Measurements from ENCODE around the gene PRPH2. TPM values are rescaled to one million over a fixed set of nuclear protein-coding genes. Genes with fewer than 3 reads are reported as not detected.

PRPH2 gene
- total and polyA plus RNA-seq, 2 of the 13 experiments (the other 11 are each of a cell fraction or from before 2014, with no cell fraction given): 0.03 to 0.04 TPM

GRCh38 chr6:42698217-42698616 is 24.2 kb downstream of the PRPH2 start:
- H2AFZ ChIP-seq (ENCODE audit: low read length): no peak overlapping the region
- FAIRE-seq (no peak), DNase-seq (ENCODE audit: low spot score) (no peak), ATAC-seq (no peak; the same call in none of the 3 replicates)
- no peaks in the 10 kb centered on the region for H3K9me3 ChIP-seq (ENCODE audit: low read length)
- H3K27me3 ChIP-seq (ENCODE audit: control insufficient read depth in 1 of 2, insufficient read depth in 2 of 2, low read length in 2 of 2): no peaks in the 10 kb centered on the region
- H3K79me2 ChIP-seq (ENCODE audit: insufficient read depth, low read length): no peaks in the 10 kb centered on the region
- no peak overlapping the region for H3K27ac ChIP-seq (ENCODE audit: extremely low read length, insufficient read depth, low read length)
- ChIA-PET POLR2A (no interaction called here), CTCF (ENCODE audit: low intra/inter-chr PET ratio, low total read pairs) (no interaction called here)
- no peak overlapping the region for H3K9ac ChIP-seq (ENCODE audit: insufficient read depth, low read depth, low read length)
- H3K36me3 ChIP-seq (replicated peaks in 1 of 2; ENCODE audit: control insufficient read depth in 1 of 2, insufficient read depth in 2 of 2, low read length in 2 of 2): no peaks in the 10 kb centered on the region; a peak in 1 of 5 replicates
- 68% methylated on average over 13 of the region's 13 CpGs for WGBS (ENCODE audit: low lambda C conversion rate)
- no TSS peak for BruUV-seq (replicated peaks)
- TF ChIP-seq ZNF660 (CRISPR knock-in tag; IDR thresholded peaks at IDR 0.05; ENCODE audit: borderline replicate concordance, low read depth) (no peak), AGO2 (optimal IDR thresholded peaks at IDR 0.05; ENCODE audit: low read depth, low read length) (peak; percentile 42), POLR2G (IDR thresholded peaks at IDR 0.05; ENCODE audit: low read depth, low read length) (peak; percentile 26; the same call in 1 of the 2 replicates), RAD21 (CRISPR knock-in tag; IDR thresholded peaks at IDR 0.05) (no peak), AGO1 (IDR thresholded peaks at IDR 0.05; ENCODE audit: low read depth, low read length, poor library complexity, severe bottlenecking) (peak; percentile 33)
- no peak overlapping the region for H3K4me3 ChIP-seq (replicated peaks in 1 of 3; ENCODE audit: insufficient read depth in 1 of 3, low read depth in 2 of 3, low read length in 3 of 3)
- in situ Hi-C loops (cut with HindIII; ENCODE audit: extremely low pct_ligation_motif_present, low pct_unique_long_range_greater_than_20kb): no loop called here
- H3K4me2 ChIP-seq (ENCODE audit: low read depth, low read length): no peak overlapping the region
- no peaks in the 10 kb centered on the region for H4K20me1 ChIP-seq (ENCODE audit: insufficient read depth, low read length)
- intact Hi-C loops (cut with micrococcal nuclease; ENCODE audit: unreplicated experiment): no loop called here
- no peaks in the 10 kb centered on the region for H3K4me1 ChIP-seq (ENCODE audit: insufficient read depth, low read length)

GRCh38 chr6:42697268-42697655 is 25.1 kb downstream of the PRPH2 start:
- BruUV-seq (replicated peaks): no TSS peak
- CTCF ChIA-PET (ENCODE audit: low intra/inter-chr PET ratio, low total read pairs): no interaction called here
- intact Hi-C loops (cut with micrococcal nuclease; ENCODE audit: unreplicated experiment): no loop called here
- H3K27ac ChIP-seq (ENCODE audit: extremely low read length, insufficient read depth, low read length): no peak overlapping the region
- no peaks in the 10 kb centered on the region for H3K27me3 ChIP-seq (ENCODE audit: control insufficient read depth in 1 of 2, insufficient read depth in 2 of 2, low read length in 2 of 2)
- no peak overlapping the region for H2AFZ ChIP-seq (ENCODE audit: low read length)
- POLR2A ChIA-PET: no interaction called here
- no peaks in the 10 kb centered on the region for H3K4me1 ChIP-seq (ENCODE audit: insufficient read depth, low read length)
- no peak overlapping the region for H3K4me2 ChIP-seq (ENCODE audit: low read depth, low read length)
- H3K4me3 ChIP-seq (replicated peaks in 1 of 3; ENCODE audit: insufficient read depth in 1 of 3, low read depth in 2 of 3, low read length in 3 of 3): no peak overlapping the region
- no peaks in the 10 kb centered on the region for H3K9me3 ChIP-seq (ENCODE audit: low read length)
- no peaks in the 10 kb centered on the region for H3K79me2 ChIP-seq (ENCODE audit: insufficient read depth, low read length)
- DNase-seq (ENCODE audit: low spot score) (no peak), FAIRE-seq (no peak), ATAC-seq (peak; percentile 15)
- in situ Hi-C loops (cut with HindIII; ENCODE audit: extremely low pct_ligation_motif_present, low pct_unique_long_range_greater_than_20kb): no loop called here
- H3K9ac ChIP-seq (ENCODE audit: insufficient read depth, low read depth, low read length): no peak overlapping the region
- H3K36me3 ChIP-seq (replicated peaks in 1 of 2; ENCODE audit: control insufficient read depth in 1 of 2, insufficient read depth in 2 of 2, low read length in 2 of 2): peaks cover 4 to 8% of the 10 kb centered on the region in 2 experiments; a peak in 4 of 5 replicates
- no peaks in the 10 kb centered on the region for H4K20me1 ChIP-seq (ENCODE audit: insufficient read depth, low read length)
- 94% methylated on average over 4 of the region's 5 CpGs for WGBS (ENCODE audit: low lambda C conversion rate)
- no peak for TF ChIP-seq PAXIP1 (CRISPR knock-in tag; conservative IDR thresholded peaks at IDR 0.05)
- TF ChIP-seq, protein P1, sequence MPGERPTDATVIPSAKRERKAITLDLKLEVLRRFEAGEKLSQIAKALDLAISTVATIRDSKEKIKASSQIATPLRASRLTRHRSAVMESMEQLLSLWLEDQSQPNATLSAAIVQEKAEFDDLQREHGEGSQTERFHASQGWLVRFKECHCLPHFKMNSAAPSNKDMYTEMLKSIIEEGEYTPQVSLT (CRISPR knock-in tag; IDR thresholded peaks at IDR 0.05; ENCODE audit: borderline replicate concordance, low read depth): no peak
- no peak for TF ChIP-seq PLSCR1 (CRISPR knock-in tag; IDR thresholded peaks at IDR 0.05; ENCODE audit: borderline replicate concordance)
- TF ChIP-seq ZNF225 (CRISPR knock-in tag; IDR thresholded peaks at IDR 0.05): no peak
- TF ChIP-seq ZBTB21 (CRISPR knock-in tag; IDR thresholded peaks at IDR 0.05): no peak
- TF ChIP-seq, protein P2, sequence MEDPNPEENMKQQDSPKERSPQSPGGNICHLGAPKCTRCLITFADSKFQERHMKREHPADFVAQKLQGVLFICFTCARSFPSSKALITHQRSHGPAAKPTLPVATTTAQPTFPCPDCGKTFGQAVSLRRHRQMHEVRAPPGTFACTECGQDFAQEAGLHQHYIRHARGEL (CRISPR knock-in tag; IDR thresholded peaks at IDR 0.05): no peak
- no peak for TF ChIP-seq MTA3 (CRISPR knock-in tag; IDR thresholded peaks at IDR 0.05)
- no peak for TF ChIP-seq GABPB1 (CRISPR knock-in tag; IDR thresholded peaks at IDR 0.05)
- TF ChIP-seq KLF11 (CRISPR knock-in tag; IDR thresholded peaks at IDR 0.05): no peak
